HG03558 (cell line): ENCODE data around the gene SERPINF2.
"Not testable (repeated sequence)": the region's sequence is repeated elsewhere in the genome, so short reads cannot be mapped to it uniquely, and the experiment has no call there.

Experiments used
- ATAC-seq: cut with Tn5 transposase; IDR thresholded peaks from one replicate; pipeline ENCODE4 v1.9.1; 2021; ENCODE audit warnings: moderate number of reproducible peaks; ENCODE audit not compliant: unreplicated experiment; ENCODE audit errors: extremely low read depth

SERPINF2 gene

GRCh38 chr17:1732833-1733321, 9.8 kb upstream of the SERPINF2 start:
- ATAC-seq: no peak

DNA sequence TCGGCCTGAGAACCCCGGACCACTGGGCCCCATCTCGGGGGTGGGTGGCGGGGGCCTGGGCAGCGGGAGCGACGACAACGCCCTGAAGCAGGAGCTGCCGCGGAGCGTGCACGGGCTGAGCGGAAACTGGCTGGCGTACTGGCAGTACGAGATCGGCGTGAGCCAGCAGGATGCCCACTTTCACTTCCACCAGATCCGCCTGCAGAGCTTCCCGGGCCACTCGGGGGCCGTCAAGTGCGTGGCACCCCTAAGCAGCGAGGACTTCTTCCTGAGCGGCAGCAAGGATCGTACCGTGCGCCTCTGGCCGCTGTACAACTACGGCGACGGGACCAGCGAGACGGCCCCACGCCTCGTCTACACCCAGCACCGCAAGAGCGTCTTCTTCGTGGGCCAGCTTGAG, 8.9 kb upstream of the SERPINF2 start:
- no peak for ATAC-seq

- no peak for ATAC-seq
Measured at GRCh38 chr17:1735418-1735817, 7.3 kb upstream of the SERPINF2 start.

DNA sequence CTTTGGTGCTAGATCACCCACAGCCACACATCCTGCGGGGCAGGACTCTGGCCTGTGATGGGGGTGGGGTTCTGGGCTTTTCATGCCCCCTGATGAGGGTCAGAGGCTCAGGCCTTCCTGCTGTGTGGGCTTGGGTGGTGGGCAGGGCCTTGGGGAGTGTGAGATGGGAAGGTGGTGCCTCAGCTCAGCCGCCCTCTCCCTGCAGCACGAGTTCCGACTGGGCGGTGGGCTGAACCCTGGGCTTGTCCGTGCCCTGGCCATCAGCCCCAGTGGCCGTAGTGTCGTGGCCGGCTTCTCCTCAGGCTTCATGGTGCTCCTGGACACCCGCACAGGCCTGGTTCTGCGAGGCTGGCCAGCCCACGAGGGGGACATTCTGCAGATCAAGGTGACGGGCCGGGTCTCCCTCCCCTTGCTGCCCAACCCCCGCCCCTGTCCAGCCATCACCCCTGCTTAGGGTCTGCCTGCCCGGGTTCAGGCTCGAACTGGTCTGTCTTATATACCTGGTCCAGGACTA, 6.8 kb upstream of the SERPINF2 start:
- ATAC-seq: no peak

- no peak for ATAC-seq
Measured at GRCh38 chr17:1736348-1737281, 6.1 kb upstream of the SERPINF2 start.

DNA sequence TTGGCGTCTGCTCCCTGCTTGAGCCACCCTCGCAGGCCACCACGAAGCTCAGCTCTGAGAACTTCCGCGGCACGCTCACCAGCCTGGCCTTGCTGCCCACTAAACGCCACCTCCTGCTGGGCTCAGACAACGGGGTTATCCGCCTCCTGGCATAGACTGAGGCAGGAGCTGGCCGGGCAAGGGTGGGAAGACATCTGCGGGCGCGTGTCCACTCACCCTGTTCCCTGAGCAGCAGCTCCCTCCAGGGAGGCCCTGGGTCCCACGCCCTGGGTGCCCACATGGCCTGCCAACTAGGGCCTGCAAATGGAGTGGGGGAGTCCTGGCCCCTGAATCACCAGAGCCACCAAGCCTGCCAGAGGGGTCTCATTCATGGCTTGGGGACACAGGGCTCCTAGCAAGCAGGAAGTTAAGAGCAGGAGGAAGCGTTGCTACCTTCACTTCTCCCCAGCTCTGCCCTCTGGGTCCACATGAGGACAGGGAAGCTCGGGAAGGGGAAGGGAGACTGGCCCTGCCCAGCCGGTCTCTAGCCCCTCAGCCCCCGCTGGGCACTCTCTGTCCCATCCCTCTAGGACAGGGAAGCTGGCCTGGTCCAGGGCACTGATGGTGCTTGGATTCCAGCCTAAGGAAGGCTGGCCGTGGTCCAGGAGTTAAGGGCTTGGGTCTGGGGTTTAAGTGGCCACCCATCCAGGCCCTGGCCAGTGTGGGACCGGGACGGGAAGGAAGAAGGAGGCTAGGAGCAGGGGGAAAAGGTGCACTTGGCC, 5.0 kb upstream of the SERPINF2 start:
- ATAC-seq: no peak

DNA sequence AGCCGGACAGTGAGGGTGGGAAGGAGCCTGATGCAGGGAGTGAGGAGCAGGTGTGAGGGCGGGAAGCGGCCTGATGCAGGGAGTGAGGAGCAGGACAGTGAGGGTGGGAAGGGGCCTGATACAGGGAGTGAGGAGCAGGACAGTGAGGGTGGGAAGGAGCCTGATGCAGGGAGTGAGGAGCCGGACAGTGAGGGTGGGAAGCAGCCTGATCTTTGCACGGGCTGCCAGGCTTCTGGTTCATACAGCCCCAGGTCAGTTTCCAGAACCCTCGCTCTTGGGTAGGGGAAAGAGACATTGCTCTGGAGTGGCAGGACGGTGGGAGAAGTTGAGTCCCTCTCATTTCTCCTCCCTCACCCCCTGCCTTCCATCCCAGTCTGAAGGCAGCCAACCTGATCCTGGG, 772 bp upstream of the SERPINF2 start:
- not testable (repeated sequence) for ATAC-seq

- ATAC-seq: no peak
Measured at GRCh38 chr17:1743088-1743439, 393 bp downstream of the SERPINF2 start.

GRCh38 chr17:1744551-1745512, 2.2 kb downstream of the SERPINF2 start:
- no peak for ATAC-seq

- no peak for ATAC-seq
Measured at GRCh38 chr17:1745513-1746020, 2.9 kb downstream of the SERPINF2 start.

DNA sequence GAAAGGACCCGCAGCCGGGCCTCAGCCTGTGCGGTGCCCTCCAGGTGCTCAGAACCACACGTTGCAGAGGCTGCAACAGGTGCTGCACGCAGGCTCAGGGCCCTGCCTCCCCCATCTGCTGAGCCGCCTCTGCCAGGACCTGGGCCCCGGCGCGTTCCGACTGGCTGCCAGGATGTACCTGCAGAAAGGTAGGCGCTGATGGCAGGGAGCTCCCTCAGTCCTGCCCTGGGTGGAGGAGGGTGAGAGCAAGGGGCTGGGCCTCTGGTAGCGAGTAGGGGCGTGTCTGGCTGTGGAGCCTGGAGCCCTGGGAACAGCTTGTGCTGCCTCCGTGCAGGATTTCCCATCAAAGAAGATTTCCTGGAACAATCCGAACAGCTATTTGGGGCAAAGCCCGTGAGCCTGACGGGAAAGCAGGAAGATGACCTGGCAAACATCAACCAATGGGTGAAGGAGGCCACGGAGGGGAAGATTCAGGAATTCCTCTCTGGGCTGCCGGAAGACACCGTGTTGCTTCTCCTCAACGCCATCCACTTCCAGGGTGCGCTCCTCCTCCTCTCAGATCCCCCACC, 4.4 kb downstream of the SERPINF2 start:
- no peak for ATAC-seq

GRCh38 chr17:1750628-1751027, 8.0 kb downstream of the SERPINF2 start:
- no peak for ATAC-seq

DNA sequence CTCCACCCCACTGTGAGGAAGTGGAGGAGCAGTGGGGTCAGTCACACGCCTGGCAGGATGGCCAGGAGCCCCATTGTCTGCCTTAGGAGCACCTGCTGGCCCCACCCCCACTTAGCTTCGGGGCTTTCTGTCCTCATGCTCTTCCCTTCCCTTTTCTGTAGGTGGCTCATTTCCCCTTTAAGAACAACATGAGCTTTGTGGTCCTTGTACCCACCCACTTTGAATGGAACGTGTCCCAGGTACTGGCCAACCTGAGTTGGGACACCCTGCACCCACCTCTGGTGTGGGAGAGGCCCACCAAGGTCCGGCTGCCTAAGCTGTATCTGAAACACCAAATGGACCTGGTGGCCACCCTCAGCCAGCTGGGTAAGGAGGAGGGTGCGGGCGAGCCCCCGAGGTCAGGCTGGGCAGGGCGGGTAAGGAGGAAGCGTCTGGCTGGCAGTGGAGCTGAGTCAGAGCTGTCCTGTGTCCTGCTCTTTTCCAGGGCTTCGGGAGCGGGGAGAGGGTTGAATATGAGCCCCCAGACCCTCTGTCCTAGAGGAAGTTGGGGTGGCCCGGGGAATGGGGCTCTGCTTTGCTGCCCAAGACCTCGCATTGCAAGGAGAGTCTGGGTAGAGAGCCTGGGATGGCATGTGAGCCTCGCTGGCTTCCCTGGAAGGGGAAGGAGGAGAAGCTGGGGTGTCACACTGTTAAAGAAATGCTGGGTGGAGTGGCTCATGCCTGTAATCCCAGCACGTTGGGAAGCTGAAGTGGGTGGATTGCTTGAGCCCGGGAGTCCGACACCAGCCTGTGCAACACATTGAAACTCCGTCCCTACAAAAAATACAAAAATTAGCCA, 10.0 kb downstream of the SERPINF2 start:
- no peak for ATAC-seq

DNA sequence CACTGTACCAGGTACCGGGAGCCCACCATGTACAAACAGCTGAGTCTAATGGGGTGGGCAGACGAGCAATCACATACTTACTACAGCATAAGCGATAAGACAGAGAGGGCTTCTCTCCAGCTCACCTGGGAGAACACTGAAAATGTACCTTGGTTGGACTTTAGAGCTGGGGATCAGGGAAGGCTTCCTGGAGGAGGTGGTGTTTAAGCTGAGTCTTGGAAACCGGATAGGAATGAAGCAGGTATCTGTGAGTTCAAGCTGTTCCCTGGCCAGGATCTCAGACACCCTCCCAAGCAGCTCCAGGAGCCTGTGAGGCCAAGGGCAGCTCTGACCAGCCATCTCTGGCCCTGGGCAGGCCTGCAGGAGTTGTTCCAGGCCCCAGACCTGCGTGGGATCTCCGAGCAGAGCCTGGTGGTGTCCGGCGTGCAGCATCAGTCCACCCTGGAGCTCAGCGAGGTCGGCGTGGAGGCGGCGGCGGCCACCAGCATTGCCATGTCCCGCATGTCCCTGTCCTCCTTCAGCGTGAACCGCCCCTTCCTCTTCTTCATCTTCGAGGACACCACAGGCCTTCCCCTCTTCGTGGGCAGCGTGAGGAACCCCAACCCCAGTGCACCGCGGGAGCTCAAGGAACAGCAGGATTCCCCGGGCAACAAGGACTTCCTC, 11.2 kb downstream of the SERPINF2 start:
- no peak for ATAC-seq

DNA sequence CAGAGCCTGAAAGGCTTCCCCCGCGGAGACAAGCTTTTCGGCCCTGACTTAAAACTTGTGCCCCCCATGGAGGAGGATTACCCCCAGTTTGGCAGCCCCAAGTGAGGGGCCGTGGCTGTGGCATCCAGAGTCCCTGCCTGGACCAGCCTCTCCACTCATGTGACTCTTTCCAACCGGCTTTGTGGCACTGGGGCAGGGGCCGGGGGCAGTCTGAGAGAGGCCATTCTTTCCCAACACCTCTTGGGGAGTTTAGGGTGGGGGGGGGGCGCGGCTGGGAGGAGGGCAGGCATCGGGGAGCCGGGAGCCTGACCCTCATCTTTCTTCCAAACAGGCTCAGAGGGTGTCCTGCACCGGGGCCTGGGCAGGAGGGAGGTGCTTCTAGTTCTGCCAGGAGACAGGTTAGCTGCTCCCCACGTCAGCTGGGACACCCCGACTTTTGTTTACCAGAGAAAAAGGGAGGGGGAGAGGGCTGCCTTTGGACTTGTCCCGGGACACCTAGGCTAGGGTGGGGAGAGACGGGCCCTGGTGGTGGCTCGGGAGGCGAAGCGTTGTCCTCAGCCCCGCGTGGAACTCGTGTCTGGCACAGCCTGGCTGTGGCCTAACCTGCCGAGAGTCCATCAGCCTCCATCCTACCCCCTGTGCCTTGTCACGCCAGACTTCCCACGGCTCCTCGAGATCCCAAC, 11.9 kb downstream of the SERPINF2 start:
- ATAC-seq: no peak

GRCh38 chr17:1755252-1755826, 12.7 kb downstream of the SERPINF2 start:
- ATAC-seq: no peak

GRCh38 chr17:1755827-1756262, 13.2 kb downstream of the SERPINF2 start:
- ATAC-seq: no peak
